ENCODE measurements around the gene TMEM175.

DNA sequence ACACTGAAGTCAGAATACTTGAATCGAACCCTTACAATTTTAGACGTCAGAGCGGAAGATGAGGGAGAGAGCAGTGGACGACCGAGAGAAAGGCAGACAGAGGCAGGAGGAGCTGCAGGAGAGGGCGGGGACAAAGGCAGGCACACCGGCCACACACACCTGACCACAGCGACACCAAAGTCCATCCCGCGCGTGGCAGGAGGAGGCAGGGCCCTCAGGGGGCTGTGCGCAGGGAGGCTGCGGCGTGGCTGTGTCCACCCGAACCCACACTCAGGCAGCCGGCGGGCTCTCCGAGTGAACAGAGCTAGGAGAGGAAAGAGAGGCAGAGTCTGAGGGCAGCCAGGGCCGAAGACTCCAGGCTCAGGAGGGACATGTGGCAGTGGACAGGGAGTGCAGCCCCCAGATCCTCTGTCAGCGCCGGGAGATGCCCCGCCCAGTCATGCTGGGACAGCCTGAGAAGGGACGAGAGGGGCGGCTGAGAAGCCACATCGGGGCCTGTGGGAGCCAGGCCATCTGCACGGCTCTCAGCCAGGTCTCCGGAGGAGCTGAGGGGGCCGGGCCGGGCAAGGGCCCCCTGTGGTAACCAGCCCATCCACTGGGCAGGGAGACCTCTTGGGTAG, 20.3 kb upstream of the TMEM175 start:
- TF ChIP-seq, protein P1, sequence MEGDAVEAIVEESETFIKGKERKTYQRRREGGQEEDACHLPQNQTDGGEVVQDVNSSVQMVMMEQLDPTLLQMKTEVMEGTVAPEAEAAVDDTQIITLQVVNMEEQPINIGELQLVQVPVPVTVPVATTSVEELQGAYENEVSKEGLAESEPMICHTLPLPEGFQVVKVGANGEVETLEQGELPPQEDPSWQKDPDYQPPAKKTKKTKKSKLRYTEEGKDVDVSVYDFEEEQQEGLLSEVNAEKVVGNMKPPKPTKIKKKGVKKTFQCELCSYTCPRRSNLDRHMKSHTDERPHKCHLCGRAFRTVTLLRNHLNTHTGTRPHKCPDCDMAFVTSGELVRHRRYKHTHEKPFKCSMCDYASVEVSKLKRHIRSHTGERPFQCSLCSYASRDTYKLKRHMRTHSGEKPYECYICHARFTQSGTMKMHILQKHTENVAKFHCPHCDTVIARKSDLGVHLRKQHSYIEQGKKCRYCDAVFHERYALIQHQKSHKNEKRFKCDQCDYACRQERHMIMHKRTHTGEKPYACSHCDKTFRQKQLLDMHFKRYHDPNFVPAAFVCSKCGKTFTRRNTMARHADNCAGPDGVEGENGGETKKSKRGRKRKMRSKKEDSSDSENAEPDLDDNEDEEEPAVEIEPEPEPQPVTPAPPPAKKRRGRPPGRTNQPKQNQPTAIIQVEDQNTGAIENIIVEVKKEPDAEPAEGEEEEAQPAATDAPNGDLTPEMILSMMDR (IDR thresholded peaks at IDR 0.05), result no peak
- TF ChIP-seq POLR2AphosphoS5 (IDR thresholded peaks at IDR 0.05) (no peak), EP300 (IDR thresholded peaks at IDR 0.05) (no peak), POLR2A (IDR thresholded peaks at IDR 0.05) (no peak)
